Endodermal cell (in vitro differentiated cells): Measurements from ENCODE around the gene CACNA1H. TPM values are rescaled to one million over a fixed set of nuclear protein-coding genes. Genes with fewer than 3 reads are reported as not detected.

Source experiments
- DNase-seq: peaks from one replicate; pipeline ENCODE4 v3.0.0-alpha.2; 2017
- H3K27ac ChIP-seq: 2 replicates; pipeline ENCODE4 v1.5.1; 2013; ENCODE audit warnings: mild to moderate bottlenecking, low read depth, low read length, moderate library complexity
- H3K27me3 ChIP-seq: 2 replicates; pipeline ENCODE4 v1.6.1; 2013; ENCODE audit warnings: mild to moderate bottlenecking, low read length, moderate library complexity; ENCODE audit not compliant: insufficient read depth, control insufficient read depth, poor library complexity, severe bottlenecking
- H3K36me3 ChIP-seq: 2 replicates; pipeline ENCODE4 v1.7.0; 2013; ENCODE audit warnings: mild to moderate bottlenecking, low read length, moderate library complexity; ENCODE audit not compliant: control insufficient read depth, insufficient read depth
- H3K4me1 ChIP-seq: one replicate; pipeline ENCODE4 v1.7.0; 2013; ENCODE audit warnings: low read length; ENCODE audit not compliant: control insufficient read depth, insufficient read depth
- H3K4me3 ChIP-seq: 2 replicates; pipeline ENCODE4 v1.5.1; 2013; ENCODE audit warnings: mild to moderate bottlenecking, low read length, moderate library complexity
- H3K9ac ChIP-seq: 2 replicates; pipeline ENCODE4 v1.6.1; 2013; ENCODE audit warnings: mild to moderate bottlenecking, low read length, moderate library complexity; ENCODE audit not compliant: poor library complexity, severe bottlenecking; ENCODE audit errors: extremely low read depth
- H3K9me3 ChIP-seq: 2 replicates; pipeline ENCODE4 v1.6.1; 2013; ENCODE audit warnings: mild to moderate bottlenecking, low read length, moderate library complexity; ENCODE audit not compliant: control insufficient read depth
- H3K27ac Mint-ChIP-seq: 2 replicates; pipeline ENCODE4 v1.8.0; 2020; ENCODE audit warnings: mixed read lengths
- H3K27me3 Mint-ChIP-seq: 2 replicates; pipeline ENCODE4 v1.8.0; 2021; ENCODE audit warnings: mild to moderate bottlenecking, mixed read lengths; ENCODE audit not compliant: insufficient read depth
- H3K36me3 Mint-ChIP-seq: 2 replicates; pipeline ENCODE4 v1.8.0; 2020; ENCODE audit warnings: low read depth, mixed read lengths
- H3K4me1 Mint-ChIP-seq: 2 replicates; pipeline ENCODE4 v1.8.0; 2020; ENCODE audit warnings: mixed read lengths
- H3K4me3 Mint-ChIP-seq: 2 replicates; pipeline ENCODE4 v1.8.0; 2020; ENCODE audit warnings: mild to moderate bottlenecking, moderate library complexity, mixed read lengths
- H3K9me3 Mint-ChIP-seq: 2 replicates; pipeline ENCODE4 v1.8.0; 2020; ENCODE audit warnings: mild to moderate bottlenecking, mixed read lengths
- WGBS, 2 experiments: methylation state at CpG; one replicate each; pipeline versions ENCODE4 v1.1.5 to v1.1.7; 2013; ENCODE audit warnings: missing lambda C conversion rate in 2 of 2, mixed read lengths in 1 of 2; ENCODE audit not compliant: insufficient coverage in 1 of 2, insufficient read length in 1 of 2; 5-methylcytosine and 5-hydroxymethylcytosine counted together
- total RNA-seq, 2 donors: library from RNA; stranded (reverse); fragmentation: NEBNext Ultra II Directional in 1 of 2; extraction: Animal tissue kit (Norgen Biotek cat#: 25700) in 1 of 2; gene quantifications; 2 replicates in 1 of 2; 3 replicates in 1 of 2; pipeline ENCODE4 v1.2.1, GENCODE V29; 2021
- TF ChIP-seq, protein P1 (sequence below): fragments of 200-600 bp; sonication (generic); conservative IDR thresholded peaks from 2 replicates; pipeline ENCODE4 v1.5.0; 2021; ENCODE audit warnings: antibody characterized with exemption, mild to moderate bottlenecking

Gene CACNA1H
- total RNA-seq, 2 donors from 2014 or later, result 31.6 to 45.0 TPM

DNA sequence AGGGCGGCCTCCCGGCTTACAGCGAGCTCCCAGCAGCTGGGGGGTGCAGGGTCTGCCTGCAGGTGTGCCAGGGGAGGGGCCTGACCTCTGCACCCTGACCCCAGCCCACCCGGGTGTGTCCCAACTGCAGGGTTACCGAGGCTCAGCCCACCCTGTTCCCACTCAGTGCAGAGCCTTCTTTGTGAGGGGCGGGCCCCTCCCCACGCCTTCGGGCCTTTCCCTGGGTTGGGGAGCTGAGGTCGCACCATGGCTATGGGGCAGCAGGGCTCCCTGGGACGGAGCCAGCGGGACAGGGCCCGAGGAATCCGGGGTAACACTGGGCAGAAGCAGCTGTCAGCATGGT is 17.1 kb downstream of the CACNA1H start:
- H3K9ac ChIP-seq, result no peak overlapping the region
- no peak overlapping the region for H3K27ac ChIP-seq
- H3K9me3 ChIP-seq, result no peaks in the 10 kb centered on the region
- H3K4me3 Mint-ChIP-seq, result no peak overlapping the region
- 69 to 85% methylated on average over 5 to 13 of the region's 13 CpGs for WGBS, 2 experiments
- H3K4me1 Mint-ChIP-seq, result no peaks in the 10 kb centered on the region
- no peaks in the 10 kb centered on the region for H3K36me3 Mint-ChIP-seq
- no peaks in the 10 kb centered on the region for H3K36me3 ChIP-seq
- DNase-seq, result no peak
- no peaks in the 10 kb centered on the region for H3K9me3 Mint-ChIP-seq
- H3K27ac Mint-ChIP-seq, result no peak overlapping the region
- no peaks in the 10 kb centered on the region for H3K27me3 ChIP-seq
- H3K27me3 Mint-ChIP-seq, result no peaks in the 10 kb centered on the region
- TF ChIP-seq, protein P1, sequence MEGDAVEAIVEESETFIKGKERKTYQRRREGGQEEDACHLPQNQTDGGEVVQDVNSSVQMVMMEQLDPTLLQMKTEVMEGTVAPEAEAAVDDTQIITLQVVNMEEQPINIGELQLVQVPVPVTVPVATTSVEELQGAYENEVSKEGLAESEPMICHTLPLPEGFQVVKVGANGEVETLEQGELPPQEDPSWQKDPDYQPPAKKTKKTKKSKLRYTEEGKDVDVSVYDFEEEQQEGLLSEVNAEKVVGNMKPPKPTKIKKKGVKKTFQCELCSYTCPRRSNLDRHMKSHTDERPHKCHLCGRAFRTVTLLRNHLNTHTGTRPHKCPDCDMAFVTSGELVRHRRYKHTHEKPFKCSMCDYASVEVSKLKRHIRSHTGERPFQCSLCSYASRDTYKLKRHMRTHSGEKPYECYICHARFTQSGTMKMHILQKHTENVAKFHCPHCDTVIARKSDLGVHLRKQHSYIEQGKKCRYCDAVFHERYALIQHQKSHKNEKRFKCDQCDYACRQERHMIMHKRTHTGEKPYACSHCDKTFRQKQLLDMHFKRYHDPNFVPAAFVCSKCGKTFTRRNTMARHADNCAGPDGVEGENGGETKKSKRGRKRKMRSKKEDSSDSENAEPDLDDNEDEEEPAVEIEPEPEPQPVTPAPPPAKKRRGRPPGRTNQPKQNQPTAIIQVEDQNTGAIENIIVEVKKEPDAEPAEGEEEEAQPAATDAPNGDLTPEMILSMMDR, result no peak
- H3K4me1 ChIP-seq, result no peaks in the 10 kb centered on the region
- H3K4me3 ChIP-seq, result no peak overlapping the region

DNA sequence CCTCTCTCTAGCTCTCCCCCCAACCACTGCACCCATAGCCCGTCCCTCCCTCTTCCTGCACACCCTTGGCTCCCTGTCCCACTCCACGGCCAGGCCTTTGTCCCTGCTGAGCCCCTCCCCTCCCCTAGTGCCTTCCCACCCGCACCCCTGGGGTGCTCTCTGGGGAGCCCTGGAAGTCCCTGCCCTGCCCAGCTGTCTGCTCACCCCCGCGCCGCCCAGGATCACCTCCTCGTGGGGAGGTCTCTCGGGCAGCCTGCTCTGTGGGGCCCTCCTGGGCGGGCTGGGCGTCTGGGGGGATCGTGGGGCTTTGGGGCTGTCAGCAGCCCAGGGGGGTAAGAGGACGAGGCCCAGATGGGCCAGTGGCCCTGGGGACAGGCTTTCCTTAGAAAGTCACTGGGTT is 18.1 kb downstream of the CACNA1H start:
- Histone ChIP-seq H3K27me3 (no peaks in the 10 kb centered on the region), H3K9me3 (no peaks in the 10 kb centered on the region), H3K36me3 (no peaks in the 10 kb centered on the region), H3K4me3 (no peak overlapping the region), H3K4me1 (no peaks in the 10 kb centered on the region), H3K27ac (no peak overlapping the region), H3K9ac (no peak overlapping the region)
- TF ChIP-seq, protein P1, result no peak
- no peaks in the 10 kb centered on the region for H3K4me1 Mint-ChIP-seq
- H3K27ac Mint-ChIP-seq, result no peak overlapping the region
- DNase-seq, result no peak
- H3K4me3 Mint-ChIP-seq, result no peak overlapping the region
- no peaks in the 10 kb centered on the region for H3K27me3 Mint-ChIP-seq
- no peaks in the 10 kb centered on the region for H3K36me3 Mint-ChIP-seq
- WGBS, 2 experiments, result 82 to 89% methylated on average over 12 of the region's 12 CpGs
- no peaks in the 10 kb centered on the region for H3K9me3 Mint-ChIP-seq

DNA sequence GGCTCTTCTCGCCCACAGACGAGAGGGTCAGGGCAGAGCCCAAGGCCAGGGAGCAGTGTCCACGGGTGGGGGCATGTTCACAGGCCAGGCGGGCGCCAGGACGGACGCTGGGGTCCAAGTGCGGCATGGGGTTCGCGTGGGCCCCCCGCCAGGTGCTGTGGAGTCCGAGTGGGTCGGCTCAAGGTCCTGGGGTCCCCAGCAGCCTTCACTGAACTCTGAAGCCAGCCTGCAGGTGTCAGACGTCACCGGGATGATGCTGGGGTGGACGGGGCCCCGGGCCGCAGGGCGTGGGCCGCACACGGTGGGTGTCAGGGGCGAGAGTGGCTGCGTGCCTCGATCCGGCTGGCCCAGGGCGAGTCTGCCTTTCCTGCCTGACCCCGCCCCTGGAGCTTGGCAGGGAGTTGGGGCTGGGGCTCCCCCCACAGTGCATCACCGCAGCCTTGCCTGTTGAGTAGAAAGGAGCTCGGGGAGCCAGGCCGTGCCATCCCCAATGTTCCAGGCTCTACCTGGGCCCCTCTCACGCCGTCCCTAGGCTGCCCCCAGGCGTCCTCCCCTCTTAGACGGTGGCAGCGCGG is 19.0 kb downstream of the CACNA1H start:
- no peak for DNase-seq
- no peak overlapping the region for H3K27ac Mint-ChIP-seq
- Histone ChIP-seq H3K9ac (no peak overlapping the region), H3K27ac (no peak overlapping the region), H3K4me1 (no peaks in the 10 kb centered on the region), H3K9me3 (no peaks in the 10 kb centered on the region), H3K27me3 (no peaks in the 10 kb centered on the region), H3K36me3 (no peaks in the 10 kb centered on the region), H3K4me3 (no peak overlapping the region)
- H3K36me3 Mint-ChIP-seq, result no peaks in the 10 kb centered on the region
- WGBS, 2 experiments, result 92 to 96% methylated on average over 24 to 36 of the region's 36 CpGs
- H3K27me3 Mint-ChIP-seq, result no peaks in the 10 kb centered on the region
- H3K4me1 Mint-ChIP-seq, result no peaks in the 10 kb centered on the region
- H3K9me3 Mint-ChIP-seq, result no peaks in the 10 kb centered on the region
- H3K4me3 Mint-ChIP-seq, result no peak overlapping the region
- TF ChIP-seq, protein P1, result no peak
